ENCODE data around the gene TGFB2. TPM values are rescaled to one million over a fixed set of nuclear protein-coding genes. Genes with fewer than 3 reads are reported as not detected.

The TGFB2 gene
- total RNA-seq, 1 experiment from 2014 or later: not detected

DNA sequence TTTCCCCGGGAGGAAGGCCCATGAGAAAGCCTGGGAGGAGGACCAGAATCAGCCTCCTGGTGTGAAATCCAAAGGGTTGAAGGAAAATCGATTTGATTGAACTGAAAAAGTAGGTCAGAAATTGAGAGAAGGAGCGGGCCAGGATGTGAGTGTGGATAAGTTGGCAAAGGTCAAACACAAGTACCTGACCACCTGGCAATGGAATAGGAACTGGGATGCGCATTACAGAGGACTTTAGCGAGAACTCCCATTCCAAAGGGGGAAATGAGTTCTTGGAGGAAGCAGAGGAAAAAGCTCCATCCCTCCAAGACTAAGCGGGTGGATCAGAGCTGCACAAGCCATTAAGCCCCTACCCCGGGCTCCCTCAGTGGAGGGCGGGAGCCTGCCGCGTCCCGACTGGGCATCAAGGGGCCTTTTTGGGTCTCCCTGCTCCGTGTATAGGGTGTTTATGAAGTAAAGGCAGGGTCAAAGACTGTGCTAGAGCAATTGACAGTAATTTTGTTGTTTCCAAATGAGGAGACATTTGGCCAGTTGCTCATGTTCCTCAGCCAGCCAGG lies 56.4 kb downstream of the TGFB2 start:
- H4K91ac ChIP-seq (ENCODE audit: insufficient read length, low read depth, low read length): no peak overlapping the region
- no peak overlapping the region for H4K8ac ChIP-seq (replicated peaks; ENCODE audit: insufficient read length, low read depth, low read length)
- H3K18ac ChIP-seq (ENCODE audit: insufficient read length, low read depth, low read length): no peak overlapping the region
- no peak overlapping the region for H2BK15ac ChIP-seq (ENCODE audit: low read depth, low read length)
- H2AK5ac ChIP-seq (ENCODE audit: insufficient read length, low read length): no peak overlapping the region
- H2BK5ac ChIP-seq (ENCODE audit: insufficient read length, low read length): no peak overlapping the region
- no peaks in the 10 kb centered on the region for H3K27me3 ChIP-seq (ENCODE audit: insufficient read depth, low read length)
- no peak overlapping the region for H2AFZ ChIP-seq (ENCODE audit: low read length)
- Mint-ChIP-seq H3K36me3 (ENCODE audit: insufficient read depth in 1 of 3, low read depth in 3 of 3) (no peaks in the 10 kb centered on the region), H3K4me3 (no peak overlapping the region), H3K27me3 (ENCODE audit: low read depth) (peaks cover 1% of the 10 kb centered on the region), H3K9me3 (no peaks in the 10 kb centered on the region; a peak in 1 of 5 replicates), H3K27ac (no peak overlapping the region), H3K4me1 (peaks cover 8 to 15% of the 10 kb centered on the region in 2 experiments)
- no peaks in the 10 kb centered on the region for H3K9me3 ChIP-seq (ENCODE audit: control insufficient read depth, low read depth, low read length)
- no peak overlapping the region for H3K27ac ChIP-seq (ENCODE audit: insufficient read length, low read depth, low read length)
- no peak for DNase-seq
- no peaks in the 10 kb centered on the region for H3K23me2 ChIP-seq (ENCODE audit: insufficient read length, low read depth, low read length, poor library complexity, severe bottlenecking)
- no peaks in the 10 kb centered on the region for H4K20me1 ChIP-seq (ENCODE audit: control insufficient read depth, insufficient read depth, insufficient read length)
- H3K79me1 ChIP-seq (ENCODE audit: insufficient read depth, low read depth, low read length, poor library complexity, severe bottlenecking): no peaks in the 10 kb centered on the region
- H3K4me1 ChIP-seq (ENCODE audit: insufficient read depth, low read length): peaks cover 6% of the 10 kb centered on the region
- H3K4me2 ChIP-seq (ENCODE audit: insufficient read depth, insufficient read length, low read length): no peak overlapping the region
- TF ChIP-seq, protein P1, sequence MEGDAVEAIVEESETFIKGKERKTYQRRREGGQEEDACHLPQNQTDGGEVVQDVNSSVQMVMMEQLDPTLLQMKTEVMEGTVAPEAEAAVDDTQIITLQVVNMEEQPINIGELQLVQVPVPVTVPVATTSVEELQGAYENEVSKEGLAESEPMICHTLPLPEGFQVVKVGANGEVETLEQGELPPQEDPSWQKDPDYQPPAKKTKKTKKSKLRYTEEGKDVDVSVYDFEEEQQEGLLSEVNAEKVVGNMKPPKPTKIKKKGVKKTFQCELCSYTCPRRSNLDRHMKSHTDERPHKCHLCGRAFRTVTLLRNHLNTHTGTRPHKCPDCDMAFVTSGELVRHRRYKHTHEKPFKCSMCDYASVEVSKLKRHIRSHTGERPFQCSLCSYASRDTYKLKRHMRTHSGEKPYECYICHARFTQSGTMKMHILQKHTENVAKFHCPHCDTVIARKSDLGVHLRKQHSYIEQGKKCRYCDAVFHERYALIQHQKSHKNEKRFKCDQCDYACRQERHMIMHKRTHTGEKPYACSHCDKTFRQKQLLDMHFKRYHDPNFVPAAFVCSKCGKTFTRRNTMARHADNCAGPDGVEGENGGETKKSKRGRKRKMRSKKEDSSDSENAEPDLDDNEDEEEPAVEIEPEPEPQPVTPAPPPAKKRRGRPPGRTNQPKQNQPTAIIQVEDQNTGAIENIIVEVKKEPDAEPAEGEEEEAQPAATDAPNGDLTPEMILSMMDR (conservative IDR thresholded peaks at IDR 0.05): no peak
- H3K56ac ChIP-seq (ENCODE audit: insufficient read length, low read depth, low read length): no peak overlapping the region
- no peak overlapping the region for H2BK120ac ChIP-seq (ENCODE audit: low read depth, low read length, poor library complexity, severe bottlenecking)
- WGBS (ENCODE audit: extremely low coverage, insufficient read length, low lambda C conversion rate): no CpG with 5 or more reads among the region's 12 CpGs
- no peaks in the 10 kb centered on the region for H3K79me2 ChIP-seq (ENCODE audit: insufficient read depth, low read length)
- no peak overlapping the region for H4K5ac ChIP-seq (ENCODE audit: insufficient read length, low read depth, low read length)
- H3K4ac ChIP-seq (ENCODE audit: low read depth, low read length): no peak overlapping the region
- H3K9ac ChIP-seq (ENCODE audit: extremely low read depth, insufficient read length, low read length): no peak overlapping the region
- no peak overlapping the region for H2BK20ac ChIP-seq (ENCODE audit: low read depth, low read length, poor library complexity, severe bottlenecking)
- H3K23ac ChIP-seq (ENCODE audit: insufficient read length, low read depth, low read length): no peak overlapping the region
- H3K14ac ChIP-seq (ENCODE audit: insufficient read depth, low read length): no peak overlapping the region
- no peak overlapping the region for H2BK12ac ChIP-seq (ENCODE audit: insufficient read length, low read depth, low read length)
- H3T11ph ChIP-seq (ENCODE audit: low read length): no peak overlapping the region
